WERI-Rb-1 (cell line): ENCODE measurements around the gene RBM6.
"Not testable (repeated sequence)": the region's sequence is repeated elsewhere in the genome, so short reads cannot be mapped to it uniquely, and the experiment has no call there.

Source experiments
- DNase-seq: peaks from one replicate; pipeline ENCODE4 v3.0.0-alpha.2; 2020
- H3K27ac ChIP-seq: fragments of 250-450 bp; sonication (Bioruptor Pico); 2 replicates; pipeline ENCODE4 v1.5.1; 2020; ENCODE audit warnings: mild to moderate bottlenecking, moderate library complexity
- H3K27me3 ChIP-seq: fragments of 250-450 bp; sonication (Bioruptor Pico); 2 replicates; pipeline ENCODE4 v1.5.1; 2021; ENCODE audit warnings: mild to moderate bottlenecking, low read depth, moderate library complexity; ENCODE audit not compliant: insufficient read depth, severe bottlenecking
- H3K36me3 ChIP-seq: fragments of 250-450 bp; sonication (Bioruptor Pico); 2 replicates; pipeline ENCODE4 v1.5.1; 2020; ENCODE audit warnings: mild to moderate bottlenecking, moderate library complexity
- H3K4me3 ChIP-seq: 2 replicates; pipeline ENCODE4 v1.5.1; 2011; ENCODE audit warnings: low read depth, mild to moderate bottlenecking, control low read depth, low read length
- H3K9me3 ChIP-seq: fragments of 250-450 bp; sonication (Bioruptor Pico); 2 replicates; pipeline ENCODE4 v1.5.1; 2021; ENCODE audit warnings: mild to moderate bottlenecking, moderate library complexity; ENCODE audit not compliant: severe bottlenecking
- TF ChIP-seq, protein P1 (sequence below): IDR thresholded peaks from 2 replicates; pipeline ENCODE4 v1.5.1; 2011; ENCODE audit warnings: low read depth, mild to moderate bottlenecking, control low read depth, inconsistent platforms, low read length

RBM6 gene

DNA sequence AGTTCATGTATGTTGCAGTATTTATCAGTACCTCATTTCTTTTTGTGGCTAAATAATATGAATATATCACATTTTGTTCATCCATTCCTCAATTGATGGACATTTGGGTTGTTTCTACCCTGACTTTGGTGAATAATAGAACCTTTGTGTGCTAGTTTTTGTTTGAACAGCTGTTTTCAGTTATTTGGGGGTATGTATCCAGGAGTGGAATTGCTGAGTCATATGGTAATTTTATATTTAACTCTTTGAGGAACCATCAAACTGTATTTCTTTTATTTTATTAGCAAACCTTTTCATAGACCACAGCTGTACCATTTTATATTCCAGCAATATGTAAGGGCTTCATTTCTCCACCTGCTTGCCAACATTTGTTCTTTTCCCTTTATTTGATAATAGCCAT lies 110.4 kb downstream of the RBM6 start:
- Histone ChIP-seq H3K36me3 (peaks cover 59% of the 10 kb centered on the region), H3K9me3 (no peaks in the 10 kb centered on the region), H3K27ac (no peak overlapping the region), H3K4me3 (no peak overlapping the region), H3K27me3 (no peaks in the 10 kb centered on the region)
- DNase-seq: no peak
- TF ChIP-seq, protein P1, sequence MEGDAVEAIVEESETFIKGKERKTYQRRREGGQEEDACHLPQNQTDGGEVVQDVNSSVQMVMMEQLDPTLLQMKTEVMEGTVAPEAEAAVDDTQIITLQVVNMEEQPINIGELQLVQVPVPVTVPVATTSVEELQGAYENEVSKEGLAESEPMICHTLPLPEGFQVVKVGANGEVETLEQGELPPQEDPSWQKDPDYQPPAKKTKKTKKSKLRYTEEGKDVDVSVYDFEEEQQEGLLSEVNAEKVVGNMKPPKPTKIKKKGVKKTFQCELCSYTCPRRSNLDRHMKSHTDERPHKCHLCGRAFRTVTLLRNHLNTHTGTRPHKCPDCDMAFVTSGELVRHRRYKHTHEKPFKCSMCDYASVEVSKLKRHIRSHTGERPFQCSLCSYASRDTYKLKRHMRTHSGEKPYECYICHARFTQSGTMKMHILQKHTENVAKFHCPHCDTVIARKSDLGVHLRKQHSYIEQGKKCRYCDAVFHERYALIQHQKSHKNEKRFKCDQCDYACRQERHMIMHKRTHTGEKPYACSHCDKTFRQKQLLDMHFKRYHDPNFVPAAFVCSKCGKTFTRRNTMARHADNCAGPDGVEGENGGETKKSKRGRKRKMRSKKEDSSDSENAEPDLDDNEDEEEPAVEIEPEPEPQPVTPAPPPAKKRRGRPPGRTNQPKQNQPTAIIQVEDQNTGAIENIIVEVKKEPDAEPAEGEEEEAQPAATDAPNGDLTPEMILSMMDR: no peak

DNA sequence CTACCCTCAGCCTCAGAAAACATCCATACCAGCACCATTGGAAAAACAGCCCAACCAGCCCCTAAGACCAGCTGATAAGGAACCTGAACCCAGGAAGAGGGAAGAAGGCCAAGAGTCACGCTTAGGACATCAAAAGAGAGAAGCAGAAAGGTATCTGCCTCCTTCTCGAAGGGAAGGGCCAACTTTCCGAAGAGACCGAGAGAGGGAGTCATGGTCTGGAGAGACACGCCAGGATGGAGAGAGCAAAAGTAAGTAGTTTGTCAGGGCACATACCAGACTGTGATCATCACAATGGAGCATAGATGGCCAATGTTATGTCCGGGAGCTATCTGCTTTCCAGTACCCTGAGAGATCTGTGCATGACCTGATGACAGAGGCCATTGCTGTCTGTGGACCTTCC lies 117.8 kb downstream of the RBM6 start:
- H3K36me3 ChIP-seq: peaks cover 71% of the 10 kb centered on the region
- no peak for DNase-seq
- no peaks in the 10 kb centered on the region for H3K27me3 ChIP-seq
- no peaks in the 10 kb centered on the region for H3K9me3 ChIP-seq
- TF ChIP-seq, protein P1: no peak
- H3K27ac ChIP-seq: no peak overlapping the region
- no peak overlapping the region for H3K4me3 ChIP-seq

DNA sequence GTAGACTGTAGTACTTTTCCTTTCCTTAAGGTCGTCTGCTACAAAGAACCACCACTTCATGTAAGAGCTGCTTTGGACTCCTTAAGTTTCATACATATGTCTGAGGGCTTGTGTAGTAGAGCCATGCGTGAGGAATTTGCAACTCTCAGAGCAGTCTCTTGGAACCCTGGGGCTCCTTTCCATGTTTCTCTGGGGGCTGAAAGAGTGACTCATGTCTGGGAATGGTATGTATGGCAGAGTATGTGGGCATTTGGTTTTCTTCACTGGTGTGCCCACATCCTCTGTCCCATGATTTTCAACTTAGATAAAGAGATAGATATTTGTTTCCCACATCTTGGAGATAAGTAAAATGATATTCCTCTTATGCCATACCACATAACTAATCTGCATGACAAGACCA lies 128.2 kb downstream of the RBM6 start:
- Histone ChIP-seq H3K9me3 (no peaks in the 10 kb centered on the region), H3K27me3 (no peaks in the 10 kb centered on the region), H3K4me3 (no peak overlapping the region), H3K27ac (no peak overlapping the region), H3K36me3 (peaks cover 90% of the 10 kb centered on the region)
- no peak for DNase-seq
- TF ChIP-seq, protein P1: no peak

DNA sequence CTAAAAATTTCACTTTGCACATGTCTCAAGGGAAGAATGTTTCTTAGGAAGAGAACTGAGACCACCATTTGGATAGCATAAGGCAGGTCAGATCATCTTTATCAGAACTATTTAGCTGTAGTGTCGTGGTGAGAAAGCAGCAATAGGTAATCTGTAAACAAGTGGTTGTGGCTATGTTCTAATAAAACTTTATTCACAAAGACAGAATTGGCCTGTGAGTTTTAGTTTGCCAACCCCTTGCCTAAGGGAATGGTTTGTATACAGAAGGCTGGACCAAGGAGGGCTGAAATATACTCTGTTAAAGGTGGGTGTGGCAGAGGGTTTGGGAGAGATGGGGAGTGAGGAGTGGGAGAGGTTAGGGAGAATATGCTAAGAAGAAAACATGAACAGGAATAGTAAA lies 138.1 kb downstream of the RBM6 start:
- DNase-seq: no peak
- TF ChIP-seq, protein P1: no peak
- no peaks in the 10 kb centered on the region for H3K27me3 ChIP-seq
- H3K36me3 ChIP-seq: peaks cover 35% of the 10 kb centered on the region
- H3K9me3 ChIP-seq: no peaks in the 10 kb centered on the region
- H3K4me3 ChIP-seq: no peak overlapping the region
- no peak overlapping the region for H3K27ac ChIP-seq

DNA sequence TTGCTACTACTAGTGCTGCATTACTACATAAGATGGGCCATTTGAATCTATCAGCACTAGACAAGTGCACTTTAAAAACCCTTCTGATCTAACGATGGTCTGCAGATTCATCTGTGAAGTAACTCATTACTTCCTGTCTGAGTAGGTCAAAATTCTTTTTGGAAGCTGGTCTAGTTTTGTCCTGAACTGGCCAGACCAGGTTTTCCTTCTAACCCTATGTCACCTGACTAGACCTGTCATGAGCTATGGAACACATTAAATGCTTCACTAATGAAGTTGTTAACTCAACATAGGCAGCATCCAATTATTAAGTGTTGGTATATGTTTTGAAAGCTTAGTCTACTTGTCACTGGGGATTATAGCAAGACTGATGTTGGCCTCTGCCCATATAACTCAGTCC lies 138.7 kb downstream of the RBM6 start:
- Histone ChIP-seq H3K27ac (no peak overlapping the region), H3K4me3 (no peak overlapping the region)

DNA sequence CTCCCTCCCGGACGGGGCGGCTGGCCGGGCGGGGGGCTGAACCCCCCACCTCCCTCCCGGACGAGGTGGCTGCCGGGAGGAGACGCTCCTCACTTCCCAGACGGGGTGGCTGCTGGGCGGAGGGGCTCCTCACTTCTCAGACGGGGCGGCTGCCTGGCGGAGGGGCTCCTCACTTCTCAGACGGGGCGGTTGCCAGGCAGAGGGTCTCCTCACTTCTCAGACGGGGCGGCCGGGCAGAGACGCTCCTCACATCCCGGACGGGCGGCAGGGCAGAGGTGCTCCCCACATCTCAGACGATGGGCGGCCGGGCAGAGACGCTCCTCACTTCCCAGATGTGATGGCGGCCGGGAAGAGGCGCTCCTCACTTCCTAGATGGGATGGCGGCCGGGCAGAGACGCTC lies 145.0 kb downstream of the RBM6 start:
- not testable (repeated sequence) for H3K27me3 ChIP-seq, H3K4me3 ChIP-seq, H3K9me3 ChIP-seq, H3K27ac ChIP-seq, DNase-seq, H3K36me3 ChIP-seq

More for the DNA sequence above, 138.7 kb downstream of the RBM6 start:
- DNase-seq: no peak
- no peaks in the 10 kb centered on the region for H3K27me3 ChIP-seq
- TF ChIP-seq, protein P1: no peak
- peaks cover 31% of the 10 kb centered on the region for H3K36me3 ChIP-seq
- H3K9me3 ChIP-seq: no peaks in the 10 kb centered on the region
